HG03066 (cell line): ENCODE measurements around the gene ZNF593.
A peak's percentile ranks its signal among the peaks of the same experiment; 100 is the strongest.

Experiments used
- ATAC-seq: cut with Tn5 transposase; IDR thresholded peaks from one replicate; pipeline ENCODE4 v1.9.1; 2021; ENCODE audit warnings: low read depth; ENCODE audit not compliant: unreplicated experiment

Gene ZNF593

GRCh38 chr1:26169669-26170471 is at the start of gene ZNF593:
TSS of gene ZNF593 (plus strand) at chr1:26169908. CDS start at chr1:26169984, 76 bp downstream.
- peak; percentile 79 for ATAC-seq

- ATAC-seq, result no peak
These were observed 47.6 kb upstream of the ZNF593 start for GRCh38 chr1:26121854-26122773.

GRCh38 chr1:26122988-26123973 is 46.4 kb upstream of the ZNF593 start:
- ATAC-seq, result no peak

DNA sequence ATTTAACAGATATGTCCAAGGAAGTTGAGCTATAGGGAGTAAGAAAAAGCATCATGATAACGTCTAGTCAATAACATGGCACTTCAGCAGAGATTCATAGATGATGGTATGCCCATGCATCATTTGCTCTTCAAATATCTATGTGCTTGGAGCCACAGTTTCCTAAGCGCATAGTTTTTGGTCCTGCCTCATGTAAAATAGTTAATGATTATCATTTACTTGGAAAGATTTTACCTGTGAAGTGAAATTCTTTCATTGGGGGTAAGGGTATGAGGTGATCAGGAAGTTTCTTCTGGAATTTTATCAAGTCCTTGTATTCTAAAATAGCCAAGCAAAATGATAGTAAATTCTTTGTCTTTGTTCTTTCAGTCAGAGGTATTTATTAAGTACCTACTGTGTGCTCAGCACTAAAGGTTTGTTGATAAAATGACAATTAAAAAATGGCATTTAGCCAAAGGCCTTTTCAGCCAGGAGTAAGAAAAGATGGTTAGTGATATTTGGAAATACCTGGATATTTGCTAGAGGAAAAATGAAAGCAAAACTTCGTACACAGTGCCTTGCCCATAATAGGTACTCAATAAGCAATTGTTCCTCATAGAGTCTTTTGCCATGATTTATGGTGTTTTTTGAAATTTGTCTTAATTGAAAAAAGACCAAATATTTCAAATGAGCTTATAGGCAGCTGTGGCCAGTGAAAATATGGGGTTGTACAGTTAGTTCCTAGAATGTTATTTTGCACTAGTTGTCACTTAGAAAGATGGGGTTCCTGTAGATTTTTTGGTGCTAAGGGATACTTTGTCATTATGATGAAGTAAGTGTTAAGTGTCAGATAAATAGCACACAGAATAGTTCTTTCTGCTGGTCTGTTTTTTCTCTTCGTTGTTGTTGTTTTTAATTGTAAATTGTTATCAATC is 45.0 kb upstream of the ZNF593 start:
- ATAC-seq, result no peak

DNA sequence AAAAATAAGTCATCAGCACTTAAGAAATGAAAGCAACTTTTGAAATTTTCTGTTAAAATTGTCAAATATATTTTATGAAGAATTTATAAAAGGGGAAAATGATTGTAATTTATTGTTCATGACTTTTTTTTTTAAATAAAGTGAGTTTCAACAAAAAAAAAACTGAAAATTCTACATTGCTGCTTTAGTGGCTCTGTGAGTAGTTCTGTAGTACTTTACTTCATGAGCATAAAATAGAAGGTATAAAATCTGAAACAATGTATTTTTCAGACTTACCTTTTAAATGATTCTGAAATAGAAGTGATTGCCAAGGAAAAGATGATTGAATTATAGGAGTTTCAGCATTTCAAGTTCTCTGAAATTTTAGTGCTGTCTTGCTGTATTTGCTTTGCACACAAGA is 44.3 kb upstream of the ZNF593 start:
- no peak for ATAC-seq

DNA sequence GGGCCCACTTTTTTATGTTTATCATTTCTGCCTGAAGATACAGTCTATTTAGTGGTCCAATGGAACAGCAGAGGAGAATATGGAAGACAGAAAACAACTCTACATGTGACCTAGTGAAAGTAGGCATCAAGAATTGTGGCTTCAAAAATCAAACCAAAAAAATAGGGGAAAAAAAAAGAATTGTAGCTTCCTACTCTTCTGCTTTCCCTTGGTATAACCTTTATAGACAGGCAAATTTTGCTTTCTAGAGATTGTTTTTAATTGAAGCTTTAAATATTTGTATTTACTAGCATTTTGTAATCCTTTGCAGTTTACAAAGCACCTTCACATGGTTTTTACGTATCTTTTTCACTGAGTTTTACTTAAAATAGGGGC is 43.8 kb upstream of the ZNF593 start:
- ATAC-seq, result no peak

DNA sequence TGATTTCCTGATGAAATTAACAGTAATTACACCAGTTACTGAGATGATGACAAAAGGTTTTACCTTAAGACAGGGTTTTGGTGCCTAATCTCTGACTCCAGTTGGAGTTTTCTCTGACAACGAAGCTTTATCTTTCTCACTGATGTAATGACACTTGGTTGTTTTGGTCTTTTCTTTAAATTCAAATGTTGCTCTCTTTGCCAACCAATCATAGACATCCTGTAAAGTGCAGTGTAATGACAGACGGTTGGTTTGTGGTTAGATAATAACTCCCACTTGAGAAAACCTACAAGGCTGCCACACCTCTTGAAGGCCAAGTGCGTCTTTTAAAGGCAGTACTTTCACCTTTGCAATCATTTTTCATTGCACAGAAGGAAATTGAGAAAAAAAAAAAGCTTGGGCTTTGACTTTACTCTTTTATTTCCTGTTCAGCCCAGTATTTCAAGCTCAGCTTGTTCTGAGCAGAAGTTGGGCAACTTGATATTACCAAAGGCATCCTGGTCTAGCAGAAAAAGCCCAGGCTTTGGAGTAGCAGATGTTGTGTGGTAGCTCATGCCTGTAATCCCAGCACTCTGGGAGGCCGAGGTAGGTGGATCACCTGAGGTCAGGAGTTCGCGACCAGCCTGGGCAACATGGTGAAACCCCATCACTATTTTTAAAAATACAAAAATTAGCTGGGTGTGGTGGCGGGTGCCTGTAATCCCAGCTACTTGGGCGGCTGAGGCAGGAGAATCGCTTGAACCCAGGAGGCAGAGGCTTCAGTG is 43.2 kb upstream of the ZNF593 start:
- ATAC-seq, result no peak

DNA sequence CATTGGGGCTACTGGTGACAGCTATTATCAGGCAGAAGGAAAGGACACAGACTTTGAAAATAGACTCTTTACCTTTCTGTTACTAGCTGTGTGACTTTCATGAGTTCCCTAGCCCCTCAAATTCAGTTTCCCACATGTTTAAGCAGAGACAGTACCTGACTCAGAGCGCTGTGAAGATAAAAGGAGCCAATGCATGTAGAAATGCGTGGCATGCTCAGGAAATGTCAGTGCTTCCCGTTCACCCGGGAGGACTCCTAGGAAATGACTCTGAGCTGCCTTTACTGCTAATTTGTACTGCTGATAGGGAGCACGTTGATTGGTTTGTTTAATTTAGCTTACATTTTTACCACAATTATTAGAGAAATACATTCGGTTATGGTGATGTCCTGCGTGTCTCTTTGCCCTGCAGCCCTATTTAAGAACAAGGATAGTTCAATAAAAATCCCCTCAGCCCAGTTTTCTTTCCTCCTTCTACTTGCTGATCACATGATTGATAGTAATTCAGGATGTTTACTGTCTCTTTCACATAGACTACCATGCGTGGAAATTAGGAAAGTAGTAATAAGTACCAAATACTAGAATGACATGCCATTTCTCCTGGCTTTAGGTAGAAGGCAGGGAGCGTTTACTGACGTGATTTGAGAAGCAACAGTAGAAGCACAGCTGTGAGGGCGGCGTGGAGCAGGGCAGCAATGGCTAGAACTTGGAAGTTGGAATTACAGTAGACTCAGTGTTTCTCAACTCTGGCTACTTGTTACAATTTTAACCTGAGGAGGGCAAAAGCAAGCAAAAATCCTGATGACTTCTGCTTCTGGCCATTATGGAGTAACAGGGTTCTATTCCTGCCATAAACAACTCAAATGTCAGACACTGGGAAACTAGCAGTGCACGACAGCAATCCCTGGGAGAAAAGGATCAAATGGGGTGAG is 42.2 kb upstream of the ZNF593 start:
- no peak for ATAC-seq

DNA sequence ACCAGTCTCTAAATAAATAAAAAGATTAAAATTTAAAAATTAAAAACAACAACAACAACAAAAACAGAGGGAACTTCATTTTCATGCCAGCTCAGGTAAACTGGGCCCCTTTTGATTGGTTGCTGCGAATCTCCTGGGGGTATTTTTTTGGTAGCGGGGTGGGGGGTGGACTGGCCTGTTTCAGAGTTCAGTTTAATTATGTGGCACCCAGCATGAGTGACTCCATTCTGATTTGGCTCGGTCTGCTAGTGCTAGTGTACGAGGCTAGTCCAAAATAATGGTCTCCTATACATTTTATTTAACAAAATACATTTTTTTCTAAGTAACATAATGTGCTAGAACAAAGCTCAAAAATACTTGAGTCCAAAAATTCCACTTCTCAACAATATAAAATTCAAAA is 39.9 kb upstream of the ZNF593 start:
- no peak for ATAC-seq

- no peak for ATAC-seq
These were observed 39.0 kb upstream of the ZNF593 start for GRCh38 chr1:26130695-26131094.

GRCh38 chr1:26132128-26132833 is 37.4 kb upstream of the ZNF593 start:
- ATAC-seq, result no peak

GRCh38 chr1:26132834-26133167 is 36.9 kb upstream of the ZNF593 start:
- ATAC-seq, result no peak

DNA sequence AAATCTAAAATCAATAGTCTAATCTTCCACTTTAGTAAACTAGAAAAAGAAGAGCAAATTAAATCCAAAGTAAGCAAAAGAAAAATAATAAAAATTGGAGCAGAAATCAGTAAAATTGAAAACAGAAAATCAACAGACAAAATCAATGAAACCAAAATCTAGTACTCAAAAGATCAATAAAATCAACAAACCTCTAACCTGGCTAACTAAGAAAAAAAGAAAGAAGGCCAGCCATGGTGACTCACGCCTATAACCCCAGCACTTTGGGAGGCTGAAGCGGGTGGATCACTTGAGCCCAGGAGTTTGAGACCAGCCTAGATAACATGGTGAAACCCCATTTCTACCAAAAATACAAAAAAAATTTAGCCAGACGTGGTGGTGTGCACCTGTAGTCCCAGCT is 35.2 kb upstream of the ZNF593 start:
- no peak for ATAC-seq

GRCh38 chr1:26138974-26139558 is 30.6 kb upstream of the ZNF593 start:
- ATAC-seq, result no peak

- ATAC-seq, result no peak
These were observed 27.5 kb upstream of the ZNF593 start for GRCh38 chr1:26142159-26142558.

- ATAC-seq, result no peak
These were observed 24.4 kb upstream of the ZNF593 start for GRCh38 chr1:26145041-26145959.
